K562 treated with DMSO at 1 percent for 48 hours (cell line): Measurements from ENCODE around the gene SLIT3. TPM values are rescaled to one million over a fixed set of nuclear protein-coding genes. Genes with fewer than 3 reads are reported as not detected.

Experiments used
- total RNA-seq: library from RNA; unstranded; fragments of 300-600 nt; gene quantifications from 2 replicates; pipeline ENCODE4 v1.2.3, GENCODE V29; 2022; ENCODE audit warnings: low replicate concordance; ENCODE audit errors: extremely low read depth

SLIT3 gene
- not detected in 2 replicates for total RNA-seq

DNA sequence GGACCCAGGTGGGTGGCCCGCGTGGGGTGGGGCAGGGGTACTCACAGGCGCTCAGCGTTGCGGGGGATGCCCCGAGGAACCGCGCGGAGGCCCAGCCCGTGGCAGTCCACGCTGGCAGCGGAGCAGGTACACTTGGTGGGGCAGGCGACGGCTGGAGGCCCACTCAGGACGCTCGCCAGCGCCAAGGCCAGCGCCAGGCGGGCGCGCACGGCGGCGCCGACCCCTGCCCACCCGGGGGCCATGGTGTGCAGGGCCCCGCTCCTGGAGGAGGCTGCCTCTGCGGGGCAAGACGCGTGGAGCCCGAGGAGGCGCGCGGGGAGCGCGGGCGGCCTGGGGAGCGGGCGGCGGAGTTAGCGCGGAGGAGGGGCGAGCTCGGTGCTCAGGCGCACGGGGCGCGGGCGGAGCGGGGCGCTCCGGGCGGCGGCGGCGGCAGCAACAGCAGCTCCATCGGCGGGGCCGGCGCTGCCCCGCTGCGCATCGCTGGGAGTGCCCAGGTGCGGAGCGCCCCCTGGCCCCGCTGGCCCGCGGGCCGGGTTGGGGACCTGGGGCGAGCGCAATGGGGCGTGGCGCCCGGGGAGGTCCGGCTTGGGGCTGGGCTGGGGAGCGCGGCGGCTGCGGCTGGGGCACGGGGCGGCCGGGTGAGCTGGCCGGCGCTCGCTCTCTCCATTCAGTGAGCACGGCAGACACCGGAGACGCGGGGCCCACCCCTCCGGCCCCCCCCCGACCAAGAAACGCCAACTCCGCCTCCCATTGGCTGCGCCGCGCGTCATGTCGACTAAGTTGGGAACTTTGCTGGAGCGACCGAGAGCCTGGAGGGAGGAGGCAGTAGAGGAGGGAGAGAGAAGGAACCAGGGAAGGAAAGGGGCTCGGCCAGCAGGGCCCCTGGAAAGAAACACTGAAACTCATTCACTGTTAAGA, at the start of gene SLIT3:
Gene SLIT3, minus strand, starts transcription at position 672 of the 918 bp plus-strand sequence. Its CDS starts 430 bp downstream, at position 242.

